Measurements from ENCODE around the gene GSG1L.
"Not testable (repeated sequence)": the region's sequence is repeated elsewhere in the genome, so short reads cannot be mapped to it uniquely, and the experiment has no call there.

The GSG1L gene

DNA sequence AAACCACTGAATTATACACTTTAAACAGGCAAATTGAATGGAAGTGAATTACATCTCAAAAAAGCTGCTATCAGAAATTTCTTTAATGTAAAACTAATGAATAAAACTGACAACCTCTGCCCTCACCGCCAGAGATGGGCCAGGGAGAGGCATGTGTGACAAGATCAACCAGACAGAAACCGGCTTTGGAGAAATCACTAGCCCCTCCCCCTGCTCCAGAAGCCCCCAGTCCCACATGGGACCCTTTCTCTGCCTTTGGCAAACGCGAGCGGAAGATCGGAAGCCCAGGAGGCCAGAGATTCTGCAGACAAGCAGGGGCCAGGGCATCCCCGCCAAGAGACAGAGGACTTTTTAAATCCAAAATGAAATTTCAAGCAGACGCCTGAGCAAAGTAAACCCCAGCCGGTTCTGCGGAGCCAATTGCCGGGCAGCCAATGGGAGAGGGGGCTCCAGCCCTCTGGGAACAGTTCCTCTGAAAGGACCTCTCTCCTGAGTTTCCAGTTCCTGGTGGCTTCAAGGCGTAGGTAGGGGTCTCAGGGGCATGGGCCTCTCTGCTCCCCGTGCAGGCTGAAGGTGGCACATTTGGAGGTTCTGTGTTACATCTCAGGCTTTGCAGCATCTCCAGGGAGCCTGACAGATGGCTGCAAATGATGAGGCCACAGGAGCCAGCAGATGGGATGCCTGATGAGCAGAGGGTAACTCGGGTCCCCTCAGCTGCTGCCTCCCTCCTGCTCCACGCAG lies 118.1 kb downstream of the GSG1L start:
- H3K4me1 Mint-ChIP-seq (ENCODE audit: low read depth in 2 of 2): peaks cover 0 to 2% of the 10 kb centered on the region in 2 donors
- ATAC-seq (replicated peaks): no peak
- H3K27ac Mint-ChIP-seq: no peak overlapping the region
- peaks cover 22 to 40% of the 10 kb centered on the region in 2 donors for H3K27me3 Mint-ChIP-seq
- DNase-seq: no peak
- H3K36me3 Mint-ChIP-seq (ENCODE audit: insufficient read depth): no peaks in the 10 kb centered on the region
- H3K4me3 Mint-ChIP-seq: no peak overlapping the region
- H3K9me3 Mint-ChIP-seq: no peaks in the 10 kb centered on the region

DNA sequence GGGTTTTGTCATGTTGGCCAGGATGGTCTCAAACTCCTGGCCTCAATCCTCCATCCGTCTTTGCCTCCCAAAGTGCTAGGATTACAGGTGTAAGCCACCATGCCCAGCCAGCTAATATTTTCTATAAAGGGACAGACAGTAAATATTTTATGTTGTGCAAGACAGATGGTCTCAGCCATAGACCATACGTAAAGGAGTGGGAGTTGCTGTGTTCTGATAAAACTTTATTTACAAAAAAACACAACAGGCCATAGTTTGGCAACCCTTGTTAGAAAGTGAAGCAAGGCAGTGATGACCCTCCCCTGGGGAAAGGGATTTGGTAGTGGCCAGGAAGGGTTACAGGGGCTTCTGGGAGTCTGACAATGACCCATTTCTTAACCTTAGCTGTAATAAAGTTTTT lies 119.7 kb downstream of the GSG1L start:
- Mint-ChIP-seq H3K27me3 (peaks cover 23 to 40% of the 10 kb centered on the region in 2 donors), H3K9me3 (no peaks in the 10 kb centered on the region), H3K4me3 (no peak overlapping the region), H3K36me3 (ENCODE audit: insufficient read depth) (no peaks in the 10 kb centered on the region), H3K27ac (no peak overlapping the region), H3K4me1 (ENCODE audit: low read depth in 2 of 2) (peaks cover 0 to 2% of the 10 kb centered on the region in 2 donors)
- ATAC-seq (replicated peaks) (no peak), DNase-seq (no peak)

DNA sequence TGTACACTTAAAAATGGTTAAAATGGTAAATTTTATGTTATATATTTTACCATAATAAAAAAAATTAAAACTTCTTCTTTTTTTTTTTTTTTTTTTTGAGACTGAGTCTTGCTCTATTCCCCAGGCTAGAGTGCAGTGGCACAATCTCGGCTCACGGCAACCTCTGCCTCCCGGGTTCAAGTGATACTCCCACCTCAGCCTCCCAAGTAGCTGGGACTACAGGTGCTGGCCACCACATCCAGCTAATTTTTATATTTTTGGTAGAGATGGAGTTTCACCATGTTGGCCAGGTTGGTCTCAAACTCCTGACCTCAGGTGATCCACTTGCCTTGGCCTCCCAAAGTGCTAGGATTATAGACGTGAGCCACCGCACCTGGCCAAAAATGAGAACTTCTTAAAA lies 121.4 kb downstream of the GSG1L start:
- not testable (repeated sequence) for H3K27ac Mint-ChIP-seq; H3K4me1 Mint-ChIP-seq (ENCODE audit: low read depth in 2 of 2); H3K4me3 Mint-ChIP-seq; ATAC-seq (replicated peaks); DNase-seq; H3K36me3 Mint-ChIP-seq (ENCODE audit: insufficient read depth); H3K9me3 Mint-ChIP-seq
- peaks cover 35 to 57% of the 10 kb centered on the region in 2 donors for H3K27me3 Mint-ChIP-seq

DNA sequence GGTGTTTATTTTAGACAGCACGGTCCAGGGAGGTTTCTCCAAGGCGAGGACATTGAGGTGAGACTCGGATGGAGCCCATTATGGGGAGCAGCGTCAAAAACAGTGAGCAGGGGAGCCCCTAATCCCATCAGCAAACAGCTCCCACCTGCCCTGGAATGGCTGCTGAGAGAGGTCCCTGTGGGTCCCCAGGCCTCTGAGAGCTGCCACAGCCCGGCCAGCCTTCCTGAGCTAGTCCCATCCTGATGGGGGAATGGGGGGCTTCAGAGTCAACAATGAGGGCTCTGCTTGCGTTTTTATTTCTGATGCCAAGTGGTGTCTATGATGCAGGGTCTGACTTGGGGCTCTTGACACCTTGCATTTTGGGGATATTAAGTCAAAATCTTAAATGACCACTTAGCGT lies 128.4 kb downstream of the GSG1L start:
- no peaks in the 10 kb centered on the region for H3K4me1 Mint-ChIP-seq (ENCODE audit: low read depth in 2 of 2)
- no peak for DNase-seq
- peaks cover 40 to 65% of the 10 kb centered on the region in 2 donors for H3K27me3 Mint-ChIP-seq
- no peak for ATAC-seq (replicated peaks)
- peaks cover 0 to 2% of the 10 kb centered on the region in 2 donors for H3K9me3 Mint-ChIP-seq
- no peak overlapping the region for H3K4me3 Mint-ChIP-seq
- H3K36me3 Mint-ChIP-seq (ENCODE audit: insufficient read depth): no peaks in the 10 kb centered on the region
- H3K27ac Mint-ChIP-seq: no peak overlapping the region

DNA sequence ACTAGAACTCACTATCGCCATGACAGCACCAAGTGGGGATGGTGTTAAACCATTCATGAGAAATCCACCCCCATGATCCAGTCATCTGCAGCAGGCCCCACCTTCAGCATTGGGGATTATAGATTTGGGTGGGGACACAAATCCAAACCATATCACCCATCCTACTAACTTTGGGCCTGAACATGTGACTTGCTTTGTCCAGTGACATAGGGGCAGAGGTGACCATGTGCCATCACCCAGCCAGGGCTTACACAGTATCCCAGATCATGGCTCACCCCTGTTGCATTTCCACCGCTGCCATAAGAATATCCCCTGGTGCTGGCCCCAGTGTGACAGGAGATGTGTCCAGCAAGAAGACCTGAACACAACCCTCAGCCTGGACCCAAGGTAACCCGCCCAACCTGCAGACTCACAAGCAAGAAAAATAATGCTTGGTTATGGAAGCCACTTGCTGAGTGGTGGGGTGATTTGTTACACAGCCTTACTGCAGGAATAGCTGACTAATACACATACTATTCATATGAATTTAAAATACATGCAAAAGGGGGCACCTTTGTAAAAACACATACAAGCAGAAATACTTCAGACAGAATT lies 130.9 kb downstream of the GSG1L start:
- Mint-ChIP-seq H3K36me3 (ENCODE audit: insufficient read depth) (no peaks in the 10 kb centered on the region), H3K27me3 (peaks cover 45 to 69% of the 10 kb centered on the region in 2 donors), H3K4me3 (no peak overlapping the region), H3K27ac (no peak overlapping the region), H3K4me1 (ENCODE audit: low read depth in 2 of 2) (no peaks in the 10 kb centered on the region), H3K9me3 (peaks cover 0 to 2% of the 10 kb centered on the region in 2 donors)
- no peak for ATAC-seq (replicated peaks)
- no peak for DNase-seq

DNA sequence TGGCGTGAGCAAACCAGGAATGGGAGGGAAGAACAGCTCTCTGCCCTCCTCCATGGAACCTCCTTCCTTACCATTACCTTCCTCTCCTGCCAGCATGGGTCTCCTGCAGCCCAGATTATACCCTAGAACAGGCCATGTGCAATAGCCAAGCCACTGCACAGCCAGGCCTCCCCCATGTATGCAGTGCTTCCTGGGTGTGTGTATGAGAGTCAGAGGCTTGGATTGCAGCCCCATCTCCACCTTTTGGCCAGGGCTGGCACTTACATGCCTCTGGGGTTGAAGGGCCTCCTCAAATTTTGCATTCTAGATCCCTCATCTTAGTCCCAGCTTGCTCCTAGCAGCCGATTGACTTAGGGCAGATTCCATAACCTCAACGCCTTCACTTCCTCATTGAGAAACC lies 133.7 kb downstream of the GSG1L start:
- Mint-ChIP-seq H3K27ac (no peak overlapping the region), H3K36me3 (ENCODE audit: insufficient read depth) (no peaks in the 10 kb centered on the region)

DNA sequence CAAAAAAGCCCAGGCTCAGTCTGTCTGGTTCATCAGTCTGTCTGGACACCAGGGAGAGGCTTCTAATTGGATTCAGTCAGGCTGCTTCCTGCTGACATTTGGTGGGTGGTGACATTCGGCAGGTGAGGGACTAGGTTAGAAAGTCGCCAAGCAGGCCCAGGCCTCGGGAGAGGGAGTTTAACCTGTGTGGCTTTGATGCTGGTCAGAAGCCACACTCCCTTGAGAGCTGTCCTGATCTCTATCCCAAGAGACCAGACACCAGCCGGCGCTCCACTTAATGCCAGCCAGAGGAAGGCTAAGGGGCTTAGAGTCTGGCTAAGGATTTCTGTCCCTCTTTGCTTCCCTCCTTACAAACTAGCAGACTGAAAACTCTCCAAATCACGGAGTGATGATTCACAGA lies 135.0 kb downstream of the GSG1L start:
- Mint-ChIP-seq H3K4me3 (no peak overlapping the region), H3K27ac (no peak overlapping the region)

More for the DNA sequence above, 133.7 kb downstream of the GSG1L start:
- H3K4me3 Mint-ChIP-seq: no peak overlapping the region
- H3K9me3 Mint-ChIP-seq: peaks cover 0 to 2% of the 10 kb centered on the region in 2 donors
- no peaks in the 10 kb centered on the region for H3K4me1 Mint-ChIP-seq (ENCODE audit: low read depth in 2 of 2)
- H3K27me3 Mint-ChIP-seq: peaks cover 51 to 69% of the 10 kb centered on the region in 2 donors
- ATAC-seq (replicated peaks) (no peak), DNase-seq (no peak)

DNA sequence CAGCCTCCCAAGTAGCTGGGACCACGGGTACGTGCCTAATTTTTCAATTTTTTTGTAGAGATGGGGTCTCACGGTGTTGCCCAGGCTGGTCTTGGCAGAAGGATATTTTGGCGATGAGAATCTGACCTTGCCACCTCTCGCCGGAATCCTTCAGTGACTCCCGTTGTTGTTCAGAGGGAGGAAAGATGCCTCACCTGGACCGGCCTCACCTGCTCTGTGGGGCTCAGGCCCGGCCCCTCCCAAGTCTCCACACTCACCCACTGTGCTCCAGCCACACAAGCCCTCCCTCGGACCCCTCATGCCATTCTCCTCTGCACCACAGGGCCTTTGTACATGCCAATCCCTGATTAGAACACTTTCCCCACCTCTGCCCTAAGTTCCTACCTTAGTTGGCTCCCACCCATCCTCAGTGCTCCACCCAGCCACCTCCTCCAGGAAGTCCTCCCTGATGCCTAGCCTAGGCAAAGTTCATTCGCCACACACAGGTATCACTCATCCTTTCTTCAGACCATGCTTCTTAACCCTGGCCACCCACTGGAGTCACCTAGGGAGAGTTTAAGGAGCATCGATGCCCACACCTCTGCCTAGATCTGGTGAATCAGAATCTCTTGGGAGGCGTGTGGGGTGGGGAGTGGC lies 136.1 kb downstream of the GSG1L start:
- no peak for ATAC-seq (replicated peaks)
- peaks cover 0 to 2% of the 10 kb centered on the region in 2 donors for H3K9me3 Mint-ChIP-seq

More for the DNA sequence above, 135.0 kb downstream of the GSG1L start:
- Mint-ChIP-seq H3K4me1 (ENCODE audit: low read depth in 2 of 2) (no peaks in the 10 kb centered on the region), H3K27me3 (peaks cover 51 to 65% of the 10 kb centered on the region in 2 donors), H3K36me3 (ENCODE audit: insufficient read depth) (no peaks in the 10 kb centered on the region), H3K9me3 (peaks cover 0 to 2% of the 10 kb centered on the region in 2 donors)
- ATAC-seq (replicated peaks) (no peak), DNase-seq (no peak)

DNA sequence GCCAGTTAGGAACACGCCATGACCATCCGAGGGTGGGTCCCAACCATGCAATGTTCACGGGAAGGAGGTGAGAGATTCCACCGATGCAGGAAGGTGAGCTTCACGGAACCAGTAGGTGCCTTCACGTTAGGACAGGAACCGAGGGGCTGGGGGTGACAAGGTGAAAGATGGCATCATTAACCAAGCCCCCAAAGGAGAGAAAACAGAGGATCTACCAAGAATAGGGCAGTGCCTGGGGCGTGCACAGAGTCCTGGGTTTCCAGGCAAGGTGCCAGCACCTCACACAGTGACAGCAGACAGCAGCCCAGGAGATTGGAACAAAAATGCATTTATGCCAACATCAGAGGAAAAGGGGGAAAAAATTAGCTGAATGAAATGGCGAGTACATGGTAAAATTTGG lies 137.9 kb downstream of the GSG1L start:
- Mint-ChIP-seq H3K4me3 (no peak overlapping the region), H3K27me3 (peaks cover 68 to 84% of the 10 kb centered on the region in 2 donors), H3K27ac (no peak overlapping the region), H3K4me1 (ENCODE audit: low read depth in 2 of 2) (no peaks in the 10 kb centered on the region), H3K9me3 (no peaks in the 10 kb centered on the region), H3K36me3 (ENCODE audit: insufficient read depth) (no peaks in the 10 kb centered on the region)
- no peak for DNase-seq
- no peak for ATAC-seq (replicated peaks)

More for the DNA sequence above, 136.1 kb downstream of the GSG1L start:
- H3K36me3 Mint-ChIP-seq (ENCODE audit: insufficient read depth): no peaks in the 10 kb centered on the region
- H3K4me3 Mint-ChIP-seq: no peak overlapping the region
- H3K4me1 Mint-ChIP-seq (ENCODE audit: low read depth in 2 of 2): no peaks in the 10 kb centered on the region
- no peak for DNase-seq
- no peak overlapping the region for H3K27ac Mint-ChIP-seq
- H3K27me3 Mint-ChIP-seq: peaks cover 57 to 77% of the 10 kb centered on the region in 2 donors

DNA sequence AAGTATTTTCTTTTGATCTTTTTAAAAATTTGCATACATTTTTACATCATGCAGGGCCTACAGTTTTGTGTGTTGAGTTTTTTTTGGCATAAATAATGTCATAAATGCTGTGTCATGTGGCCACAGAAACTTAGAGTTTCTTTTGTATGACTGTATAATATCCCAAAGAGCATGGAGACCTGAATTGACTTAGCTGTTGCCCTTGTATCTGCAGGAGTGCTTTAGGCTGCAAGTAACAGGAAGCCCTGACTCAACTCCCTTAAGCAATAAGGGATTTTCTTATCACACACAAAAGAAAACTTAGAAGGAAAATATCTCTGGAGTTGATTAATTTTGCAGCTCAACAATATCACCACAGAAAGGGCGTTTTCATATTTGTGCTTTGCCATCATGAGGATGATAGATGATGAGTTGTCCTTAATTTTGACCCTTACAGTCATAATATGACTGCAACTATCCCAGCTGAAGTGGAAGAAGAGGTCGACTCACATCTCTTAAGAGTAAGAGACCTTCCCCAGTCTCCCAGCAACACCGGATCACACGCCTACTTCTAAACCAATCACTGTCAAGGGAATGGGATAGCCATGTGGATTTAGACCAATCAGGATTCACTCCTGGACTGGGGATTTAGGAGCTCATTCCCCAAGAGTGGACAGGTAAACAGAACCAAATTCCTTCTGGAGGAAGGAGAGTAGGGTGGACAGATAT lies 138.9 kb downstream of the GSG1L start:
- Mint-ChIP-seq H3K4me1 (ENCODE audit: low read depth in 2 of 2) (no peaks in the 10 kb centered on the region), H3K4me3 (no peak overlapping the region), H3K27ac (no peak overlapping the region), H3K9me3 (no peaks in the 10 kb centered on the region), H3K36me3 (ENCODE audit: insufficient read depth) (no peaks in the 10 kb centered on the region), H3K27me3 (peaks cover 65 to 80% of the 10 kb centered on the region in 2 donors)
- no peak for DNase-seq
- ATAC-seq (replicated peaks): no peak

DNA sequence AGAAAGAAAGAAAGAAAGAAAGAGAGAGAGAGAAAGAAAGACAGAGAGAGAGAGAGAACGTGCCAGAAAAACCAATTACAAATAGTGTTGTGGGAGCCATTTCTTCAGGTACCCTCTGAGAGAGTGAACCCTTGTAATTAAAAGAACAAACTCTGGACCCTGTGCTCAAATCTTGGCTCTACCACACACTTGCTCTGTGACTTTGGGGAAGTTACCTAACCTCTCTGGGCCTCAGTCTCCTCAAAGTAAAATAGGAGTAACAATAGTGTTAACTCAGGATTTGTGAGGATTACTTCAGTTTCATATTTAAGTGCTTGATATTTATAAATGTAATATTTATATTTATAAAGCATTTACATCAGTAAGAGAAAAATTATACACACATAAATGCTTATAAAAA lies 139.8 kb downstream of the GSG1L start:
- Mint-ChIP-seq H3K27me3 (peaks cover 72 to 85% of the 10 kb centered on the region in 2 donors), H3K9me3 (no peaks in the 10 kb centered on the region), H3K27ac (no peak overlapping the region), H3K4me3 (no peak overlapping the region), H3K36me3 (ENCODE audit: insufficient read depth) (no peaks in the 10 kb centered on the region), H3K4me1 (ENCODE audit: low read depth in 2 of 2) (no peaks in the 10 kb centered on the region)
- no peak for ATAC-seq (replicated peaks)
- DNase-seq: no peak

DNA sequence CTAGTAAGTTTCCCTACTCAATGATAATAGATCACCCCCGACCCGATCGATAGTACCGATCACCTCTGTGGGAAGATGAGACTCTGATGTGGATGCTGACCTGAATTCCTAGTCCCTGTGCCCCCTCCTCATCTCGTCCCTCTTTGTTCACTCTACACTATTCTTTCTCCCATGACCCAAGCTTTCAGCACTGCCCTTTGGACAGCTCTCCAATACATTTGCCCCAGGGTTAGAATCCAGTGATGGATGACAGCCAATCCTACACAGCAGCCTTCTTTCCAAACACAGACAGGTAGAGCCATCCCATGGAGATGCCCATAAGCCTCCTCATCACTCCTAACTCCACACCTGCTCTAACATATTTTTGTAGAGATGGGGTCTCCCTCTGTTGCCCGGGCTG lies 141.1 kb downstream of the GSG1L start:
- DNase-seq (no peak), ATAC-seq (replicated peaks) (no peak)
- no peak overlapping the region for H3K4me3 Mint-ChIP-seq
- H3K27me3 Mint-ChIP-seq: peaks cover 62 to 75% of the 10 kb centered on the region in 2 donors
- H3K4me1 Mint-ChIP-seq (ENCODE audit: low read depth in 2 of 2): no peaks in the 10 kb centered on the region
- H3K36me3 Mint-ChIP-seq (ENCODE audit: insufficient read depth): no peaks in the 10 kb centered on the region
- H3K9me3 Mint-ChIP-seq: no peaks in the 10 kb centered on the region
- no peak overlapping the region for H3K27ac Mint-ChIP-seq

DNA sequence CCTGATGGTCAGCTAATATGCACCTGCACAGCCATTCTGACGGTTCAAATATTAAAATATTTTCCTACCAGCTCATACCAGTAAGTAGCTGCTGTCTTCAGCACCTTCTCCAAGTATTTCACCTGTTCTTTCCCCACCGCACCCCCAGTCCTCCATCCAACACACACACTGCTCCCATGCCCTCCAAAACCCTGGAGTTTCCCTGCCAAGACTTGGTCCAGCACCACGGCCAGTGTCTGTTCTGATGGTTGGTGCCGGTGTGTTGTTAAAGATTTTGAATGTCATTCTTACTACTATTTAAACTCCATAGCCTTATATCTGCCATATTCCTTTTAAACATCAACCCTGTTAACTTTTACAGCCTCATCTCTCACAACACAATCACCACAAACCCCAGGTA lies 142.4 kb downstream of the GSG1L start:
- Mint-ChIP-seq H3K4me1 (ENCODE audit: low read depth in 2 of 2) (no peaks in the 10 kb centered on the region), H3K27me3 (peaks cover 62 to 75% of the 10 kb centered on the region in 2 donors), H3K9me3 (no peaks in the 10 kb centered on the region), H3K4me3 (no peak overlapping the region), H3K27ac (no peak overlapping the region), H3K36me3 (ENCODE audit: insufficient read depth) (no peaks in the 10 kb centered on the region)
- no peak for ATAC-seq (replicated peaks)
- no peak for DNase-seq
